BJ (cell line): ENCODE results near the gene TFDP2. TPM values are rescaled to one million over a fixed set of nuclear protein-coding genes. Genes with fewer than 3 reads are reported as not detected.

Experiments
- CTCF ChIA-PET: fragments of 350-600 bp; formaldehyde crosslinking; extraction: SDS; loops from one replicate; lab custom pipeline; 2021; ENCODE audit warnings: antibody characterized with exemption, inconsistent platforms; lab: Yijun Ruan, JAX
- POLR2A ChIA-PET: fragments of 300-600 bp; sonication (Branson Sonifier 250); formaldehyde crosslinking; extraction: SDS; loops from one replicate; lab custom pipeline; 2021; ENCODE audit warnings: antibody characterized with exemption; lab: Charles Lee
- DNase-seq: peaks from one replicate; pipeline ENCODE4 v3.0.0-alpha.2; 2011; ENCODE audit warnings: low read depth
- H3K27me3 ChIP-seq: 2 replicates; pipeline ENCODE4 v1.6.0; 2011; ENCODE audit warnings: low read length; ENCODE audit not compliant: control insufficient read depth, insufficient read depth
- H3K36me3 ChIP-seq: 2 replicates; pipeline ENCODE4 v1.5.1; 2011; ENCODE audit warnings: low read length; ENCODE audit not compliant: control insufficient read depth, insufficient read depth
- H3K4me3 ChIP-seq: 2 replicates; pipeline ENCODE4 v1.5.1; 2011; ENCODE audit warnings: low read depth, mild to moderate bottlenecking, control low read depth, low read length
- polyA plus RNA-seq: library from polyadenylated mRNA; depleted of rRNA; stranded (reverse); fragments of >200 nt; gene quantifications from 2 replicates; pipeline ENCODE4 v1.2.3, GENCODE V29; 2011
- TF ChIP-seq, protein P1 (sequence below): IDR thresholded peaks from 2 replicates; pipeline ENCODE4 v1.5.1; 2011; ENCODE audit warnings: low read depth, mild to moderate bottlenecking, control low read depth, inconsistent platforms, low read length, moderate library complexity; ENCODE audit not compliant: insufficient read depth

TFDP2 gene
- polyA plus RNA-seq, 1 experiment, result 10.9 TPM

DNA sequence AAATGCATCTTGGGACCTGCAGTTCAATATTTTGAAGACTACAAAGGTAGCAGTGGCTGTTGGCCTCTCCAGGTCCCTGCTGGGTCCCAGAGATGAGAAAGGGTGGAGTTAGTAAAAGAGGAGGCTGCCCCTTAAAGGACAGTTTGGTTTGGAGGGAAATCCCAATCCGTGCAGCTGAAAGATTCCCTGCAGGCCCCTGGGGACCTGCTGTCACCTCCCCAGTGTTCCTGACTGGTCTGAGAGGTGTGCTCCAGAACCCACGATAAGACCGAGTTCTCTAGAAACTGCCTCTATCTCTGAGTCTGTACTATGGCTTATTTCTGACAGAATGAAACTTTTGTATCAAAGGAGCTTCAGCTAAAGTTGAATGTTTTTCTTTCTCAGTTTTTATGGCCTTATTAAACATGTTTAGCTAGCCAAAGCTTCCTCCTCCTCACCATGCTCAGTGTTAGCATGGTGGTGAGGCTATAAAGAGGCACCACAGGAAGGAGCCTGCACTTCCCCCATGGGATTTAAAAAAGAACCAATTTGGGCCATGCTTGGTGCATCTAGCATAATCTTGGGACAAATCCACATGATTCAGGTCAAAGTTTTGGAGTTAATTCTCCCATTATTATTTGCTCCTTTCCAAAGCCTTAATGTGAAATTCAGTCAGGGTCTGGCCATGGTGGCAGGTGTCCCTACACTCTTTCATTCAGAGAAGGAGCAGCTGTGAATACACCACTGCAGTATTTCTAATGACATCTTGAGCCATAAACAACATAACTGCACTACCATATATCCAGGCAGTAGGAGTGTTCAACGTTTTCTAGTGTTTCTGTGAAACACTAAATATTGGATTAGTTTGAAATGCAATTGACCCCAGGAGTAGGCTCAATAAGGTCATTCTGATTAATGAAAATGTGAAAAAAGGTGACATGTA lies 198.5 kb downstream of the TFDP2 start:
- CTCF ChIA-PET, result interaction anchor here (1.1 to 1.3 kb wide), 2 partner anchors 10 to 11 kb away, joined by 3 to 5 read pairs; no protein-coding TSS in a partner anchor

DNA sequence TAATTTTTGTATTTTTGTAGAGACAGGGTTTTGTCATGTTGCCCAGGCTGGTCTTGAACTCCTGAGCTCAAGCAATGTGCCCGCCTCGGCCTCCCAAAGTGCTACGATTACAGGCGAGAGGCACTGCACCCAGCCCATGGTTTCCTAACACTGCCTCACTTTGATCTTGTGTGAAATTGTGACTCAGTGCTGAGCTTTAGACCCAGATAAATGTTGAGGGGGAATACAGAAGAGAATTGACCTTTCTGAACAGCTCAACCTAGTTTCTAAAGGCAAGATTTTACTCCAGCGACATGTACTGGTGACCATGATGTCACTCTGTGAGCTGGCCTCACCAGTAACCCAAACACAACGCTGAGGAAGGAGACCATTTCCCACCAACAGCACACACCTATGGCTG lies 199.4 kb downstream of the TFDP2 start:
- TF ChIP-seq, protein P1, sequence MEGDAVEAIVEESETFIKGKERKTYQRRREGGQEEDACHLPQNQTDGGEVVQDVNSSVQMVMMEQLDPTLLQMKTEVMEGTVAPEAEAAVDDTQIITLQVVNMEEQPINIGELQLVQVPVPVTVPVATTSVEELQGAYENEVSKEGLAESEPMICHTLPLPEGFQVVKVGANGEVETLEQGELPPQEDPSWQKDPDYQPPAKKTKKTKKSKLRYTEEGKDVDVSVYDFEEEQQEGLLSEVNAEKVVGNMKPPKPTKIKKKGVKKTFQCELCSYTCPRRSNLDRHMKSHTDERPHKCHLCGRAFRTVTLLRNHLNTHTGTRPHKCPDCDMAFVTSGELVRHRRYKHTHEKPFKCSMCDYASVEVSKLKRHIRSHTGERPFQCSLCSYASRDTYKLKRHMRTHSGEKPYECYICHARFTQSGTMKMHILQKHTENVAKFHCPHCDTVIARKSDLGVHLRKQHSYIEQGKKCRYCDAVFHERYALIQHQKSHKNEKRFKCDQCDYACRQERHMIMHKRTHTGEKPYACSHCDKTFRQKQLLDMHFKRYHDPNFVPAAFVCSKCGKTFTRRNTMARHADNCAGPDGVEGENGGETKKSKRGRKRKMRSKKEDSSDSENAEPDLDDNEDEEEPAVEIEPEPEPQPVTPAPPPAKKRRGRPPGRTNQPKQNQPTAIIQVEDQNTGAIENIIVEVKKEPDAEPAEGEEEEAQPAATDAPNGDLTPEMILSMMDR, result no peak
- no peak overlapping the region for H3K4me3 ChIP-seq
- ChIA-PET POLR2A (no interaction called here), CTCF (interaction anchor here (0.6 to 1.1 kb wide), 2 partner anchors 9 to 12 kb away, joined by 3 read pairs; no protein-coding TSS in a partner anchor)
- no peaks in the 10 kb centered on the region; the same call in 1 of the 2 replicates for H3K36me3 ChIP-seq
- DNase-seq, result no peak
- H3K27me3 ChIP-seq, result no peaks in the 10 kb centered on the region

More for the DNA sequence above, 198.5 kb downstream of the TFDP2 start:
- Histone ChIP-seq H3K4me3 (no peak overlapping the region), H3K27me3 (no peaks in the 10 kb centered on the region), H3K36me3 (no peaks in the 10 kb centered on the region; the same call in 1 of the 2 replicates)
- TF ChIP-seq, protein P1, result no peak
- POLR2A ChIA-PET, result no interaction called here
- DNase-seq, result no peak

DNA sequence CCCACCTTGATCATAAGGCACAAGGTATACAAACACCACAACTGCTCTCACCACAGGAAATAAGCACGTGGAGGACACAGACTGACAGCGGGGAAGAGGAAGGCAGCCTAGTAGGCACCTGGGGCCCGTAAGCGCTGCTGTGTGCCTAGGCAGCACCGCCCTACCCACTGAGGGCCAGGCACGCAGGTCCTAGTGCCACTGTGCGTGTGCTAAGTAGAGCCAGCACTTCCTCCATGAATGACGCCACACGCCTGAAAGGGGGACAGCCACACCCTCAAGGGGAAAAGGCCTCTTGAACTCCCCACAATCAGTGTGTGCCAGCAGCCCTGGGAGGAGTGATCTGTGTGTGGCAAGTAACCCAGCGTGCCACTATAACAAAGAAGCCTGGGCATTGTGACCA lies 199.9 kb downstream of the TFDP2 start:
- TF ChIP-seq, protein P1, result no peak
- Histone ChIP-seq H3K4me3 (no peak overlapping the region), H3K36me3 (no peaks in the 10 kb centered on the region; the same call in 1 of the 2 replicates), H3K27me3 (no peaks in the 10 kb centered on the region)
- CTCF ChIA-PET, result interaction anchor here (0.6 to 1.1 kb wide), 2 partner anchors 9 to 12 kb away, joined by 3 read pairs; no protein-coding TSS in a partner anchor
- POLR2A ChIA-PET, result no interaction called here
- no peak for DNase-seq

DNA sequence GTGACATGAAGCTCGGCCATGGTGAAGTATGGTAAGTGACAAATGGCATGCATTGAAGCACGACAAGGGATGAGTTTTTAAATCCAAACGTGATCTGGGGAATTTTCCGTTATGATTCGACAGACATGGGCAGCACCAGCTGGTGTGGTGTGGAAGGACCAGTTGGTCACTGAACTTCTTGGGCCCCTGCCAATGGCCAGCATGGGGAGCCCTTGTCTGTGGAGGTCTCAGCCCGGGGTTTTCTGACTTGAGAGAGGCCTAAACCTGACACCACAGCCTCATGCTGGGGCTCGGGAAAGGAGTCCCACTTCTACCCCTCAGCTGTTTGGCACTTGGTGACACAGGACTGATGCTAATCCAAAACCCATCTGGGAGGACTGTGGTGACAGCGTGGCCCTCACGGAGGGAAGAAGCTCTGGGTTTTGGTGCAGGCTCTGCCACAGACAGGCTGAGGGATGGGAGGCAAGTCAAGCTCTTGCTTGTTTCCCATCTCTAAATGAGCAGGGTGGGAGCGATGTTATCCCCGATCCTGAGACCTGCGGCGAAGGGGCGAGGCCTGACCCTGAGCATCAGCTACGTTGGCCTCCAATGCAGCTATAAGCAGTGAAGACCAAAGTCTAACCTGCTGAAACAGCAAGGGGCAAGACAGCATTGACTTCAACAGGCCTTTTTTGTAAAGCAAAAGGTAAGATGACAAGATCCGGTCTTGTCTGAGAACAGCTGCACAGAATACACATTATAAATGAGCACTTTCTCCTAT lies 203.4 kb downstream of the TFDP2 start:
- ChIA-PET CTCF (interaction anchor here (0.7 to 1.5 kb wide), 2 partner anchors 11 to 14 kb away, joined by 3 to 4 read pairs; no protein-coding TSS in a partner anchor), POLR2A (no interaction called here)
- Histone ChIP-seq H3K36me3 (no peaks in the 10 kb centered on the region), H3K27me3 (no peaks in the 10 kb centered on the region), H3K4me3 (no peak overlapping the region)
- DNase-seq, result no peak
- TF ChIP-seq, protein P1, result no peak

DNA sequence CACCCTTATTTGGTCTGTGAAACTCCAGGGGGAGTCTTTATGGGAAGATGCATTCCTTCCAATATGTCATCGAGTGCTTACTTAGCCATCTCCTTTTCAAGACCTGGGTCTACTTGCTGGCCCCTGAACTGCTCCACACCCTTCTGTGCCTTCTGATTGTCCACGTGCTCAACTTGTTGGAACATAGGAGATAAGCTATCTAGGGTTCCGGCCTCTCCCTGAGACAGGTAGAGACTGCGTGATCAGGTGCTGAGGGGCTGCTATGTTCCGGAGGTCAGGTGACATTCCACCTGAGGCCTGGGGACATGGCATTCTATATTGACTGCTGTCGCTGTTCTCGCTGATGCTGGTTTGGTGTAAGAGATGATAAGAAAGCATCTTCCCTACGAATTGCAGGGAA lies 207.3 kb downstream of the TFDP2 start:
- no peaks in the 10 kb centered on the region for H3K27me3 ChIP-seq
- no peak for DNase-seq
- H3K36me3 ChIP-seq, result no peaks in the 10 kb centered on the region
- CTCF ChIA-PET, result no interaction called here
- POLR2A ChIA-PET, result no interaction called here
- no peak overlapping the region for H3K4me3 ChIP-seq
- TF ChIP-seq, protein P1, result no peak
